Lower lobe of right lung (tissue), 2 donors: ENCODE measurements around the gene PRXL2C. TPM values are rescaled to one million over a fixed set of nuclear protein-coding genes. Genes with fewer than 3 reads are reported as not detected.

Source experiments
- ATAC-seq, 2 donors: fragments of 200-7000 bp; cut with Tn5 transposase; one replicate each; pipeline ENCODE4 v1.9.1; 2020 to 2022; ENCODE audit warnings: mild to moderate bottlenecking in 2 of 2, moderate library complexity in 2 of 2
- DNase-seq: peaks from one replicate; pipeline ENCODE4 v3.0.0-alpha.2; 2020
- H3K27ac ChIP-seq: fragments of 200-600 bp; one replicate; pipeline ENCODE4 v1.8.0; 2022
- H3K27me3 ChIP-seq: fragments of 200-600 bp; one replicate; pipeline ENCODE4 v1.8.0; 2022; ENCODE audit warnings: low read depth
- H3K36me3 ChIP-seq: fragments of 200-600 bp; one replicate; pipeline ENCODE4 v1.8.0; 2022; ENCODE audit warnings: mild to moderate bottlenecking
- H3K4me1 ChIP-seq: fragments of 200-600 bp; one replicate; pipeline ENCODE4 v1.8.0; 2022
- H3K4me3 ChIP-seq: fragments of 200-600 bp; one replicate; pipeline ENCODE4 v1.8.0; 2022; ENCODE audit warnings: mild to moderate bottlenecking
- H3K9me3 ChIP-seq: fragments of 200-600 bp; one replicate; pipeline ENCODE4 v1.8.0; 2022
- CTCF ChIP-seq: fragments of 200-600 bp; IDR thresholded peaks from one replicate; pipeline ENCODE4 v1.8.0; 2022; ENCODE audit warnings: antibody characterized with exemption, mild to moderate bottlenecking
- intact Hi-C: fragments of 100-400 bp; cut with DNase I; formaldehyde crosslinking; loops from one replicate; pipeline ENCODE4 v1.11.0; 2022
- total RNA-seq: library from RNA; stranded (reverse); fragmentation: NEBNext Ultra II Directional; extraction: Animal tissue kit (Norgen Biotek cat#: 25700); gene quantifications from one replicate; pipeline ENCODE4 v1.2.1, GENCODE V29; 2021
- donor health status: DM: no; HTN: yes; CAD: no; lungs with severe emphysema.

Gene PRXL2C
- total RNA-seq, 1 donor from 2014 or later, result 28.0 TPM

GRCh38 chr9:96660692-96661248 lies 5.7 kb upstream of the PRXL2C start:
- intact Hi-C loops, result loop anchor here (10.0 kb wide), 1 partner anchor 336 kb away; no protein-coding TSS in a partner anchor

GRCh38 chr9:96654450-96655197 lies 493 bp downstream of the PRXL2C start:
- Histone ChIP-seq H3K4me3 (peak overlapping the region; percentile 72), H3K4me1 (peaks cover 28% of the 10 kb centered on the region), H3K36me3 (peaks cover 24% of the 10 kb centered on the region), H3K27me3 (no peaks in the 10 kb centered on the region), H3K9me3 (no peaks in the 10 kb centered on the region), H3K27ac (peak overlapping the region; percentile 97)
- no peak for TF ChIP-seq CTCF
- peak; percentile 89 to 94 for ATAC-seq
- intact Hi-C loops, result no loop called here
- DNase-seq, result peak; percentile 88

More at GRCh38 chr9:96660692-96661248, 5.7 kb upstream of the PRXL2C start:
- Histone ChIP-seq H3K36me3 (no peaks in the 10 kb centered on the region), H3K4me3 (no peak overlapping the region), H3K9me3 (no peaks in the 10 kb centered on the region), H3K4me1 (peaks cover 13% of the 10 kb centered on the region), H3K27ac (no peak overlapping the region), H3K27me3 (no peaks in the 10 kb centered on the region)
- ATAC-seq (no peak), DNase-seq (no peak)
- TF ChIP-seq CTCF, result no peak

GRCh38 chr9:96651626-96652025 lies 3.5 kb downstream of the PRXL2C start:
- no peak for DNase-seq
- H3K27me3 ChIP-seq, result no peaks in the 10 kb centered on the region
- H3K36me3 ChIP-seq, result peaks cover 49% of the 10 kb centered on the region
- no peak overlapping the region for H3K27ac ChIP-seq
- peaks cover 23% of the 10 kb centered on the region for H3K4me1 ChIP-seq
- H3K4me3 ChIP-seq, result no peak overlapping the region
- intact Hi-C loops, result no loop called here
- TF ChIP-seq CTCF, result peak; percentile 14
- no peaks in the 10 kb centered on the region for H3K9me3 ChIP-seq
- no peak for ATAC-seq

- intact Hi-C loops, result no loop called here
- no peak overlapping the region for H3K4me3 ChIP-seq
- no peak overlapping the region for H3K27ac ChIP-seq
- TF ChIP-seq CTCF, result no peak
- peaks cover 16% of the 10 kb centered on the region for H3K4me1 ChIP-seq
- no peaks in the 10 kb centered on the region for H3K9me3 ChIP-seq
- DNase-seq, result no peak
- no peak for ATAC-seq
- H3K27me3 ChIP-seq, result no peaks in the 10 kb centered on the region
- H3K36me3 ChIP-seq, result peaks cover 61% of the 10 kb centered on the region
Measured at GRCh38 chr9:96649620-96650324, 5.3 kb downstream of the PRXL2C start.

- DNase-seq (no peak), ATAC-seq (peak; percentile 80 to 90)
- peaks cover 5% of the 10 kb centered on the region for H3K4me1 ChIP-seq
- intact Hi-C loops, result no loop called here
- H3K27ac ChIP-seq, result peak overlapping the region; percentile 42
- no peaks in the 10 kb centered on the region for H3K9me3 ChIP-seq
- H3K36me3 ChIP-seq, result peaks cover 79% of the 10 kb centered on the region
- H3K27me3 ChIP-seq, result no peaks in the 10 kb centered on the region
- TF ChIP-seq CTCF, result no peak
- H3K4me3 ChIP-seq, result no peak overlapping the region
Measured at GRCh38 chr9:96646081-96646991, 8.8 kb downstream of the PRXL2C start.
